CD14-positive monocyte (primary cell): ENCODE data around the gene JOSD2. TPM values are rescaled to one million over a fixed set of nuclear protein-coding genes. Genes with fewer than 3 reads are reported as not detected.

Experiments
- DNase-seq, 3 donors: peaks; one replicate each; pipeline ENCODE4 v3.0.0-alpha.2; 2011 to 2022
- H2AFZ ChIP-seq: 2 replicates; pipeline ENCODE4 v1.6.0; 2012; ENCODE audit warnings: mild to moderate bottlenecking, low read depth, low read length, inconsistent platforms; ENCODE audit not compliant: insufficient read depth, poor library complexity, severe bottlenecking
- H3K27ac ChIP-seq, 2 donors: 1 replicate in 1 of 2; 2 replicates in 1 of 2; pipeline ENCODE4 v1.5.1; 2012 to 2013; ENCODE audit warnings: low read length in 2 of 2, control low read depth in 1 of 2, inconsistent platforms in 1 of 2, low read depth in 1 of 2, mild to moderate bottlenecking in 1 of 2
- H3K27me3 ChIP-seq, 2 donors: one replicate each; pipeline versions ENCODE4 v1.6.0 to v1.6.1; 2011 to 2013; ENCODE audit warnings: low read length in 2 of 2; ENCODE audit not compliant: control insufficient read depth in 2 of 2, insufficient read depth in 2 of 2
- H3K36me3 ChIP-seq, 2 donors: replicated peaks in 1 of 2; 1 replicate in 1 of 2; 2 replicates in 1 of 2; pipeline versions ENCODE4 v1.5.1 to v1.6.1; 2012 to 2013; ENCODE audit warnings: low read length in 2 of 2, control low read depth in 1 of 2, inconsistent platforms in 1 of 2, mild to moderate bottlenecking in 1 of 2; ENCODE audit not compliant: insufficient read depth in 2 of 2, control insufficient read depth in 1 of 2
- H3K4me1 ChIP-seq, 2 donors: 1 replicate in 1 of 2; 2 replicates in 1 of 2; pipeline versions ENCODE4 v1.5.1 to v1.6.1; 2012 to 2013; ENCODE audit warnings: low read length in 2 of 2, control low read depth in 1 of 2, inconsistent platforms in 1 of 2, mild to moderate bottlenecking in 1 of 2, moderate library complexity in 1 of 2; ENCODE audit not compliant: insufficient read depth in 2 of 2, control insufficient read depth in 1 of 2
- H3K4me2 ChIP-seq: replicated peaks from 2 replicates; pipeline ENCODE3; 2012; ENCODE audit warnings: low read length, moderate library complexity, mild to moderate bottlenecking; ENCODE audit not compliant: poor library complexity, severe bottlenecking; ENCODE audit errors: extremely low read depth
- H3K4me3 ChIP-seq, 3 experiments: fragments of 200-600 bp in 1 of 3; sonication (generic) in 1 of 3; replicated peaks in 1 of 3; 1 replicate in 2 of 3; 2 replicates in 1 of 3; pipeline ENCODE4 v1.5.1; 2011 to 2013; ENCODE audit warnings: low read length in 3 of 3, mild to moderate bottlenecking in 3 of 3, control low read depth in 2 of 3, low read depth in 2 of 3, inconsistent platforms in 1 of 3, moderate library complexity in 1 of 3
- H3K79me2 ChIP-seq: 2 replicates; pipeline ENCODE4 v1.6.0; 2012; ENCODE audit warnings: mild to moderate bottlenecking, control low read depth, inconsistent platforms, low read length, moderate library complexity; ENCODE audit not compliant: insufficient read depth
- H3K9ac ChIP-seq: 2 replicates; pipeline ENCODE4 v1.6.0; 2017; ENCODE audit warnings: low read length, mild to moderate bottlenecking; ENCODE audit not compliant: insufficient read depth, poor library complexity, severe bottlenecking
- H3K9me3 ChIP-seq, 2 donors: replicated peaks in 1 of 2; 1 replicate in 1 of 2; 2 replicates in 1 of 2; pipeline versions ENCODE4 v1.5.1 to v1.6.1; 2012 to 2013; ENCODE audit warnings: low read length in 2 of 2, control low read depth in 1 of 2; ENCODE audit not compliant: control insufficient read depth in 1 of 2, insufficient read depth in 1 of 2
- H4K20me1 ChIP-seq: 2 replicates; pipeline ENCODE4 v1.6.0; 2012; ENCODE audit warnings: mild to moderate bottlenecking, low read length, control low read depth, moderate library complexity; ENCODE audit not compliant: insufficient read depth
- H3K27ac Mint-ChIP-seq, 7 donors: one replicate each; pipeline ENCODE4 v1.8.0; 2020; ENCODE audit warnings: mild to moderate bottlenecking in 7 of 7, mixed read lengths in 7 of 7, moderate library complexity in 6 of 7, inconsistent platforms in 2 of 7
- H3K27me3 Mint-ChIP-seq, 3 donors: one replicate each; pipeline ENCODE4 v1.8.0; 2021 to 2022; ENCODE audit warnings: low read depth in 3 of 3, mild to moderate bottlenecking in 3 of 3, mixed read lengths in 3 of 3, moderate library complexity in 3 of 3, inconsistent platforms in 1 of 3
- H3K36me3 Mint-ChIP-seq, 2 donors: one replicate each; pipeline ENCODE4 v1.8.0; 2020; ENCODE audit warnings: mixed read lengths in 2 of 2, inconsistent platforms in 1 of 2, mild to moderate bottlenecking in 1 of 2
- H3K4me1 Mint-ChIP-seq: one replicate; pipeline ENCODE4 v1.8.0; 2020; ENCODE audit warnings: mild to moderate bottlenecking, mixed read lengths
- H3K4me3 Mint-ChIP-seq, 2 donors: one replicate each; pipeline ENCODE4 v1.8.0; 2020; ENCODE audit warnings: mild to moderate bottlenecking in 2 of 2, mixed read lengths in 2 of 2, moderate library complexity in 1 of 2
- H3K9me3 Mint-ChIP-seq, 7 donors: one replicate each; pipeline ENCODE4 v1.8.0; 2020 to 2022; ENCODE audit warnings: mixed read lengths in 7 of 7, mild to moderate bottlenecking in 6 of 7, moderate library complexity in 6 of 7, inconsistent platforms in 2 of 7
- CTCF ChIP-seq: fragments of 200-600 bp; IDR thresholded peaks from one replicate; pipeline ENCODE4 v1.8.0; 2022; ENCODE audit warnings: antibody characterized with exemption, mild to moderate bottlenecking
- WGBS: methylation state at CpG from one replicate; pipeline ENCODE4 v1.1.5; 2013; ENCODE audit warnings: missing lambda C conversion rate; ENCODE audit not compliant: insufficient coverage; 5-methylcytosine and 5-hydroxymethylcytosine counted together
- intact Hi-C, 2 donors: fragments of 100-400 bp; cut with micrococcal nuclease; formaldehyde crosslinking; loops; one replicate each; pipeline versions ENCODE4 v1.15.0 to v1.15.1; 2023
- polyA plus RNA-seq, 3 donors: library from polyadenylated mRNA; depleted of rRNA in 1 of 3; unstranded in 2 of 3; stranded (reverse) in 1 of 3; fragments of 300-500 nt in 2 of 3; fragments of >200 nt in 1 of 3; fragmentation: Illumina TruSeq in 2 of 3; gene quantifications; 1 replicate in 2 of 3; 2 replicates in 1 of 3; pipeline ENCODE4 v1.2.3, GENCODE V29; 2012 to 2021

JOSD2 gene
- polyA plus RNA-seq, 3 donors: 33.0 to 43.0 (median 37.2) TPM

GRCh38 chr19:50505856-50506611, 5.0 kb downstream of the JOSD2 start:
- no peak for DNase-seq
- H3K9me3 ChIP-seq: no peaks in the 10 kb centered on the region
- peaks cover 8 to 10% of the 10 kb centered on the region in 2 donors for H3K4me1 ChIP-seq
- H2AFZ ChIP-seq: no peak overlapping the region
- no peak overlapping the region for H3K9ac ChIP-seq
- no peaks in the 10 kb centered on the region for H3K27me3 ChIP-seq
- H3K79me2 ChIP-seq: peaks cover 4% of the 10 kb centered on the region
- Mint-ChIP-seq H3K36me3 (peaks cover 13% of the 10 kb centered on the region in 2 donors), H3K4me3 (no peak overlapping the region), H3K27ac (no peak overlapping the region), H3K27me3 (peaks cover 0 to 5% (median 2%) of the 10 kb centered on the region in 3 donors), H3K4me1 (peaks cover 9% of the 10 kb centered on the region), H3K9me3 (no peaks in the 10 kb centered on the region)
- no peak for TF ChIP-seq CTCF
- H3K27ac ChIP-seq: no peak overlapping the region
- H3K4me3 ChIP-seq: no peak overlapping the region
- WGBS: 99% methylated on average over 24 of the region's 30 CpGs
- no peaks in the 10 kb centered on the region for H4K20me1 ChIP-seq
- no peak overlapping the region for H3K4me2 ChIP-seq
- intact Hi-C loops: no loop called here
- no peaks in the 10 kb centered on the region for H3K36me3 ChIP-seq

GRCh38 chr19:50501568-50502475, 9.2 kb downstream of the JOSD2 start:
- H3K9me3 Mint-ChIP-seq: no peaks in the 10 kb centered on the region
- intact Hi-C loops: no loop called here
- no peak overlapping the region for H2AFZ ChIP-seq
- no peak overlapping the region for H3K4me3 Mint-ChIP-seq
- H3K27me3 Mint-ChIP-seq: peaks cover 0 to 2% (median 2%) of the 10 kb centered on the region in 3 donors
- peaks cover 4 to 6% of the 10 kb centered on the region in 2 donors for H3K36me3 Mint-ChIP-seq
- no peak overlapping the region for H3K27ac ChIP-seq
- DNase-seq: no peak
- no peak overlapping the region for H3K4me3 ChIP-seq
- no peaks in the 10 kb centered on the region for H3K9me3 ChIP-seq
- H3K36me3 ChIP-seq: no peaks in the 10 kb centered on the region
- H3K4me1 Mint-ChIP-seq: no peaks in the 10 kb centered on the region
- H3K27me3 ChIP-seq: no peaks in the 10 kb centered on the region
- no peak overlapping the region for H3K4me2 ChIP-seq
- H3K79me2 ChIP-seq: no peaks in the 10 kb centered on the region
- no peaks in the 10 kb centered on the region for H3K4me1 ChIP-seq
- no peak overlapping the region for H3K9ac ChIP-seq
- TF ChIP-seq CTCF: no peak
- H4K20me1 ChIP-seq: no peaks in the 10 kb centered on the region
- no peak overlapping the region for H3K27ac Mint-ChIP-seq
- WGBS: 87% methylated on average over 13 of the region's 25 CpGs
